Umbilical cord (tissue), 2 donors: Measurements from ENCODE around the gene TAF4. TPM values are rescaled to one million over a fixed set of nuclear protein-coding genes. Genes with fewer than 3 reads are reported as not detected.
A peak's percentile ranks its signal among the peaks of the same experiment; 100 is the strongest.
"Not testable (repeated sequence)": the region's sequence is repeated elsewhere in the genome, so short reads cannot be mapped to it uniquely, and the experiment has no call there.

Experiments
- DNase-seq: peaks from one replicate; pipeline ENCODE4 v3.0.0-alpha.2; 2015; ENCODE audit warnings: low spot score
- total RNA-seq: library from RNA; depleted of rRNA; stranded (reverse); fragments of >200 nt; gene quantifications from one replicate; pipeline ENCODE4 v1.2.3, GENCODE V29; 2014; ENCODE audit warnings: low replicate concordance; ENCODE audit not compliant: insufficient read depth

Gene TAF4
- total RNA-seq, 1 donor from 2014 or later, result 16.4 TPM

GRCh38 chr20:62073323-62073722, 7.6 kb upstream of the TAF4 start:
- no peak for DNase-seq

DNA sequence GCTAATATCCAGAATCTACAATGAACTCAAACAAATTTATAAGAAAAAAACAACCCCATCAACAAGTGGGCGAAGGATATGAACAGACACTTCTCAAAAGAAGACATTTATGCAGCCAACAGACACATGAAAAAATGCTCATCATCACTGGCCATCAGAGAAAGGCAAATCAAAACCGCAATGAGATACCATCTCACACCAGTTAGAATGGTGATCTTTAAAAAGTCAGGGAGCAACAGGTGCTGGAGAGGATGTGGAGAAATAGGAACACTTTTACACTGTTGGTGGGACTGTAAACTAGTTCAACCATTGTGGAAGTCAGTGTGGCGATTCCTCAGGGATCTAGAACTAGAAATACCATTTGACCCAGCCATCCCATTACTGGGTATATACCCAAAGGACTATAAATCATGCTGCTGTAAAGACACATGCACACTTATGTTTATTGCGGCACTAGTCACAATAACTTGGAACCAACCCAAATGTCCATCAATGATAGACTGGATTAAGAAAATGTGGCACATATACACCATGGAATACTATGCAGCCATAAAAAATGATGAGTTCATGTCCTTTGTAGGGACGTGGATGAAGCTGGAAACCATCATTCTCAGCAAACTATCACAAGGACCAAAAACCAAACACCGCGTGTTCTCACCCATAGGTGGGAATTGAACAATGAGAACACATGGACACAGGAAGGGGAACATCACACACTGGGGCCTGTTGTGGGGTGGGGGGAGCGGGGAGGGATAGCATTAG, 6.2 kb upstream of the TAF4 start:
- DNase-seq, result not testable (repeated sequence)

DNA sequence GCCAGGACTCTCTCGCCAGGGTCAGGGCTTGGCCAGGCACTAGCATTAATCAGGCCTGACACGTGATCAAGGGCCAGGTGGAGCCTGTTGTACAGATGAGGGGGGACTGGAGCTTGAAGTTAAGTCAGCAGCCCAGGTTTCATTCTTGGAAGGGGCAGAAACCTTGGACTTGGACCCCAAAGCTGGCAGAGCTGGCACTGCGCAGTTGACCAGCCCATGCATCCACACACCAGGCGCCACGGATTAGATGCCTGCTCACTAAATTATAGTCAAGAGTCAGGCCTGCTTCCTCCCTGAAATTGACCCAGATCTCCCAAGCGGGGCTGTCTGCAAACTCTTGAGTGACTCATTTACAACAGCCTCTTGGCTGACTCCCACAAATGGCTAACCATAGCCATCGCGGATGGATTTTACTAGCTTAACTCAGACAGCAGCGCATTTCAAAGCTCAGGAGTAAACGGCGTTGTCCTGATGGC, 4.1 kb upstream of the TAF4 start:
- DNase-seq, result peak; percentile 55

DNA sequence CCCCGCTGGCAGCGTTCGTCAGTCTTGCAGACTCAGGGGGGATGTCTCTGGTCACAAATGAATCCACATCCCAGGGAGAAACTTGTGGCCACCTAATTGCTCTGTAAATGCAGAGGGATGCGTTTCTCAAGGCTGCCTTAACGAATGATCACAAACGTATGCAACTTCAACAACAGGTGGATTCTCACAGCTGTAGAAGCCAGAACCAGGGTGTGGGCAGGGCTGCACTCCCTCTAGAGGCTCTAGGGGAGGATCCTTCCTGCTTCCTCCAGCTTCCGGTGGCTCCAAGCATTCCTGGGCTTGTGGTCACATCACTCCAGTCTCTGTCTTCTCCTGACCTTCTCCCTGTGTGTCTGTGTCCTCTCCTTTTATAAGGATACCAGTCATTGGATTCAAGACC, 3.3 kb upstream of the TAF4 start:
- no peak for DNase-seq

GRCh38 chr20:62067547-62068260, 2.0 kb upstream of the TAF4 start:
- peak; percentile 12 for DNase-seq

DNA sequence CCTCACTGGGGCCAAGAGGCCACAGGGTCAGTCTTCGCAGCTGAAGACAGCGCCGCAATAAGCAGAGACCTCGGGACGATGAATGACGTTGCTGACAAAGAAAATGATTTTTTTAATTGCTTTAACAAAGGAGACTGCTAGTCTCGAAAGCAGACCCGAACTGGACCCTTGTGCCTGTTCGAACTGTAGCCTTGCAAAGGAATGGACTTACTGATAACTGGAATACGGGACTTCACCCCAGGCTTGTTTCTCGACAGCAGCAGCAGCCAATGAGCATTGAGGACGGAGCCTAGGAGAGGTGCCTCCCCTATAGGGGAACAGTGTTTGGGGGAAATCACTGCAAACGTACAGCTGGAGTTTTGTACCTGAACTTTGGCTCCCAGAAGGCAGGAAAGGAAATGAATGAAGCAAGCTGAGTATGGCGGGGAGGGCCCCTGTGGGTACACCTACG, 1.3 kb upstream of the TAF4 start:
- peak; percentile 60 for DNase-seq

- peak; percentile 61 for DNase-seq
These were observed 780 bp upstream of the TAF4 start for GRCh38 chr20:62066339-62066982.

- DNase-seq, result no peak
These were observed 659 bp downstream of the TAF4 start for GRCh38 chr20:62064770-62065673.

DNA sequence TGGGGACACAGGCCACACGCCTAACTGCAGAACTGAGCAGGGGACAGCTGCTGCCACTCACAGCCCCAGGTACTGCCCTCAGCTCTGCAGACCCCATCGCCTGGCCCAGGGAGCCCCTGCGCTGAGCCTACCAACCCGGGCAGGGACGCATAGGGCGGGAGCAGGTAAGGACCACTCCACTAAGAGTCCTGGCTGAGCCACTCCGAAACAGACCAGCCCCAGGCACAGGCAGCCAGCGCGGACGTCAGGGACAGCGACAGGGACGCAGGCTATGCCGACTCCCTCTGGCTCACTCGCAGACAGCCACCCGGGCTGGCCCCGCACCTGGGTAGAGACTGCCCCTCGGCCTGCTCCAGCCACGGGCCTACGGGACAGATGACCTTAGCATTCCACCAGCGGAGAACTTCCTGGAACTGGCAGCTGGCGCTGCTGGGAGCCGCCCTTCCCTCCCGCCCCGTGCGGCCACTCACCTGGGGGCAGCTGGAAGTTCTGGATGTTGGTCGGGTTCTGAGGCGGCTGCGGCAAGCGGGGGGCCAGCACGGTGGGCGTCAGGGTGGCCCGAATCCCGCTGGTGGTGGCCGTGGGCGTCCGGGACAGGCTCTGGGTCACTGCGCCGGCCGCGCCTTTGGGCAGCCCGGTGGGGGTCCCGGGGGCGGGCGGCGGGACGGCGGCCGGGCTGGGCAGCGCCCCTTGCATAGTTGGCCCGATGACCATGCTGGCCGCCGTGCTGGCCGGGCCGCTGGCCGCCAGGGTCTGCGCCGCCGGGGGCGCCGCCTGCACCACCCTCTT, 1.5 kb downstream of the TAF4 start:
- DNase-seq, result no peak

DNA sequence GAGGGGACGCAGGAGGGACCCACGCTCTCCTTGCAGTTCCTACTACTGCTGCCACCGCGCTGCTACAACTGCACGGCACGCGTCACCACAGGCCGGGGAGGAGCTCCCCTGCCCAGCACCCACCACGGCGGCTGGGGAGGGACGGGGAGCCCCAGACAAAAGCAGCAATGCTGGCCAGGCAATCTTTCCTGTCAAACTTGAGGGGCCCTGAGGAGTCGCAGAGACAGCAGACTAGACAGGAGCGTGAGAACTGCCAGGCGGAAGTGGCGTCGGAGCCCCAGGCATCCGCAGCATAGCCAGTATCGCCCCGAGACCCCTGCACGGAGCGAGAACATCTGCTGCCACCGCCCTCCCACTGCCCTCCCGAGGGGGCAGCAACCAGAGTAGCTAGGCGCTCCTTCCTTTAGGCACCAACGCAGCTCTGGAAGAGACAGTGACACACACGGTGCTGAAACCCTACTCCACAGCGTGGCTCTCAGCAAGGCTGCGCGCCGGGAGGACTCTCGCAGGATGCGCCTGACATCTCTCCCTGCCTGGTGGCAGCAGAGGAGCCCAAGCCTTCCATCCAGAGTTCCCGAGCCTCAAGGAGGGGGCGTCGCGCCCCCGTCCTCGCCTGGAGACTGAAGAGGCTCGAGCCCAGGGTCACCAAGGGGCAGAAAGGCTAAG, 2.2 kb downstream of the TAF4 start:
- DNase-seq, result peak; percentile 70

DNA sequence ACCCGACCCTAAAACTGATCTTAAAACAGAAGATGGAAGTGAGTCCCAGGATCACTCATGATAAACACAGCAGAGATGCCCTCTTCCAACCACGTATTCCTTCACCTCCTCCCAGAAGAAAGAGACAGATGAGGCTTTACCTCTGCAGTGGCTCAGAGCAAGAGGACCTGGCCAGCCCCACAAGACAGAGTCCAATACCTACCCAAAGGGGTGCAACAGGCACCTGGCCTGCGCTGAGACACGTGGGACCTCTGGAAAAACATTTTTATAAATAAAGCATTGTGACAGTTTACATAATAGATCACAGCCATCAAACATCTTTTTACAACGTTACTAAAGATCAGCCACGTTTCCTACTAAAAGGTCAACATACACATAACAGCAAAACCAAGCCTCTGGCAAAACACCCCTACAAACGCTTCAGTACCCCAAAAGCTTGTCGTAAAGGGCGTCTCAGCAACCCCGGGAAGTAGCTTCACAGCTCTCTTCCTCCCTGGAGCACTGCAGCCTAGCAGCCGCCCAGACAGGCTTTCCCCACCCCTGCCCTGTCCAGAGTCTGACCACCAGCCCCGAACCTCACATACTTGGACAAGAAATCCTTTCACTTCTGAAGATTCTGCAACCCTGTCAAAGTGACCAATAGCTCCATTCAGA, 2.9 kb downstream of the TAF4 start:
- no peak for DNase-seq

DNA sequence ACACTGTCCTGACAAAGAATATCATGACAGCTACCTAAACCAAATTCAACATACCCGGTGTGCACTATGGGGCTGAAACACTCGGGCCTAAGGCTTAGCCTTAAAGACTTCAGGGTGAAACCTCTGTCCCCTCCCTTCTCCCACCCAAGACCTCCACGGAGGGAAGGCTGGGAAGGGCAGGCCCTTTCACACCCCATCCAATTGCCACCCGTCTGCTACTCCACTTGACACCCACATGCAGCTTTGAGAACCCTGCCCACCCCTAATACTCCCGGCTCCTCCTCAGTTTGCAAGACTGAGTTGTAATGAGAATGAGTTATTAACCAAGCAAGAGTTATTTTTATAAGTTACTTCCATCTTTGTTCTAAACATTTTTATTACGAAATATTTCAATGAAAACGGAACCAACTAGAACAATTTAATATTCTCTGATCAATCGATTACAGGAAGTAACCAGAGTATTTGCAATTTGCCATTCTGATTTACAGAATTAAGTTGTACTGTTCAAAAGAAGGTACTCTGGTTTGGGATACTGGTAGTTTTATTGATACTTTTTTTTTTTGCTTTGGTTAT, 3.7 kb downstream of the TAF4 start:
- DNase-seq, result no peak

DNA sequence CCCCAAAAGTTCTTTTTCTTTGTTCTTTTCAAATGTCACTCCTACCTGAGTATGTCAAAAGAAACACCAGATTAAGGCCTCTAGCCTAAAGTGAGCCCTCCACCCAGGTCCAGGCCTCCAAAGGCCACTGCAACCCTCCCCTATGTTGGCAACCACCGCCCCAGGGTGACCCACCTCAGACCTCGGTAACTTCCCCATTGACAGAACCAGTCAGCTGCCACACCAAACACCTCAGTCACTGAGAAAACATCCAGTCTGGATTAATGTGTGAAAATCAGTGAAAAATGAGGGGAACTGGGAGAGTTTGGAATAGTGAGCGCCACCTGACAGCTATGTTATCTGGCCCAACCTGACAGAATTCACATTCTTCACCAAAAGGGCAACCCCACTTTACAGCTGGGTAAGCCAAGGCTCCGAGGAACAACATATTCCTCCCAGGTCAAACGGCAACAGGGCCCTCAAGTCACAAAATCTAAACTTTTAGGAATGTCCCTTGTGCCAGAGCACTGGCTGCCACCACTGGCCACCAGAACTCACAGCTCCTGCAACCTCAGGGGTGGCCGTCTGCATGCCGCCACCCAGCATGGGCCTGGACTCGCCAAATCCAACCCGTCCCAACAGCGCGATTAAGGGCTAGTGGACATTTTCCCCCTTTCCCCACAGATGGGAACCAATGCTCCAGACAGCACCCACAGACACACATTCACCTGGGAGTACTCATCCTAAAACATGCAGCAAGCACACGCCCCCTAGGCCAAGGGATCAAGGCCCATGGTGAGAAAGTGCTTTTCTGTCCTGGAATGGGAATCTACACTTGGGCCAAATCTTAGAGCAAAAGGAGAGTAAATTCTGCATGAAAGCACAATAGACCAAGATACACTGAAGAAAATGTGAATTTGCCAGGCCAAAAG, 4.8 kb downstream of the TAF4 start:
- DNase-seq, result no peak

- no peak for DNase-seq
These were observed 5.6 kb downstream of the TAF4 start for GRCh38 chr20:62059920-62060630.

GRCh38 chr20:62059401-62059800, 6.3 kb downstream of the TAF4 start:
- DNase-seq, result no peak

GRCh38 chr20:62058941-62059340, 6.7 kb downstream of the TAF4 start:
- no peak for DNase-seq

GRCh38 chr20:62056975-62057374, 8.7 kb downstream of the TAF4 start:
- no peak for DNase-seq
